OCI-LY7 (cell line): ENCODE data around the gene TMEM219. TPM values are rescaled to one million over a fixed set of nuclear protein-coding genes. Genes with fewer than 3 reads are reported as not detected.

Source experiments
- BruUV-seq: library from RNA; stranded (reverse); fragments of 400-500 nt; replicated peaks from 2 replicates; lab custom pipeline; 2021; lab: Mats Ljungman, UMichigan
- CTCF ChIA-PET: fragments of 300-600 bp; sonication (Branson Sonifier 250); formaldehyde crosslinking; loops from one replicate; lab custom pipeline; 2022; ENCODE audit warnings: antibody characterized with exemption; ENCODE audit not compliant: unreplicated experiment; lab: Charles Lee
- POLR2A ChIA-PET: fragments of 300-600 bp; sonication (Branson Sonifier 250); formaldehyde crosslinking; loops from one replicate; lab custom pipeline; 2022; ENCODE audit warnings: antibody characterized with exemption; lab: Charles Lee
- DNase-seq: peaks from one replicate; pipeline ENCODE4 v3.0.0-alpha.2; 2015; ENCODE audit warnings: low spot score
- H2AFZ ChIP-seq: fragments of 200-600 bp; sonication (generic), shearing (Covaris generic); 2 replicates; pipeline ENCODE4 v1.6.1; 2014; ENCODE audit warnings: mild to moderate bottlenecking, antibody characterized with exemption, low read length, moderate library complexity
- H3K27ac ChIP-seq: fragments of 200-600 bp; sonication (generic); 2 replicates; pipeline ENCODE4 v1.5.1; 2014; ENCODE audit warnings: mixed run types, low read depth, mild to moderate bottlenecking, moderate library complexity, low read length, inconsistent platforms; ENCODE audit not compliant: poor library complexity, severe bottlenecking
- H3K36me3 ChIP-seq: fragments of 200-600 bp; sonication (generic); 2 replicates; pipeline ENCODE4 v1.6.1; 2014; ENCODE audit warnings: mild to moderate bottlenecking, antibody characterized with exemption, low read length, moderate library complexity, mixed read lengths; ENCODE audit not compliant: insufficient read depth
- H3K4me1 ChIP-seq: fragments of 200-600 bp; sonication (generic); 2 replicates; pipeline ENCODE4 v1.5.1; 2014; ENCODE audit warnings: mild to moderate bottlenecking, low read length; ENCODE audit not compliant: insufficient read depth, poor library complexity, severe bottlenecking
- H3K4me2 ChIP-seq: fragments of 200-600 bp; sonication (generic); 2 replicates; pipeline ENCODE4 v1.6.1; 2014; ENCODE audit warnings: mild to moderate bottlenecking, low read length
- H3K4me3 ChIP-seq: fragments of 200-600 bp; sonication (generic); 2 replicates; pipeline ENCODE4 v1.5.1; 2014; ENCODE audit warnings: mild to moderate bottlenecking, low read depth, low read length; ENCODE audit not compliant: poor library complexity, severe bottlenecking
- H3K79me2 ChIP-seq: fragments of 200-600 bp; sonication (generic); 2 replicates; pipeline ENCODE4 v1.6.1; 2016; ENCODE audit warnings: low read depth, mild to moderate bottlenecking, low read length, moderate library complexity, mixed read lengths; ENCODE audit not compliant: insufficient read depth
- H3K9me2 ChIP-seq: fragments of 200-600 bp; sonication (generic); 2 replicates; pipeline ENCODE4 v1.6.1; 2016; ENCODE audit warnings: mild to moderate bottlenecking, low read length, mixed read lengths; ENCODE audit not compliant: insufficient read depth
- H3K9me3 ChIP-seq: fragments of 200-600 bp; sonication (generic); 2 replicates; pipeline ENCODE4 v1.6.1; 2014; ENCODE audit warnings: mild to moderate bottlenecking, mixed run types, low read length, mixed read lengths
- H4K20me1 ChIP-seq: fragments of 200-600 bp; sonication (generic); 2 replicates; pipeline ENCODE4 v1.6.1; 2014; ENCODE audit warnings: mild to moderate bottlenecking, antibody characterized with exemption, low read length, moderate library complexity, mixed read lengths; ENCODE audit not compliant: insufficient read depth
- CTCF ChIP-seq: fragments of 200-600 bp; sonication (generic); conservative IDR thresholded peaks from 2 replicates; pipeline ENCODE4 v1.5.1; 2014; ENCODE audit warnings: mild to moderate bottlenecking, antibody characterized with exemption, low read length, moderate library complexity, mixed read lengths
- EZH2phosphoT487 ChIP-seq: fragments of 200-600 bp; sonication (generic); IDR thresholded peaks from 2 replicates; pipeline ENCODE4 v1.6.1; 2018; ENCODE audit warnings: low read depth, borderline replicate concordance, mild to moderate bottlenecking, mixed run types, antibody characterized with exemption, low read length, moderate library complexity, mixed read lengths
- intact Hi-C: fragments of 100-400 bp; cut with micrococcal nuclease; formaldehyde crosslinking; loops from one replicate; pipeline ENCODE4 v1.10.0; 2022; ENCODE audit not compliant: unreplicated experiment
- total RNA-seq, 2 experiments: library from RNA; depleted of rRNA in 1 of 2; stranded (reverse); fragments of >200 nt in 1 of 2; shearing (Covaris generic) in 1 of 2; gene quantifications; 2 replicates each; pipeline ENCODE4 v1.2.3, GENCODE V29; 2014 to 2022

The TMEM219 gene
- total RNA-seq, 2 experiments from 2014 or later = 82.9 to 94.1 TPM

DNA sequence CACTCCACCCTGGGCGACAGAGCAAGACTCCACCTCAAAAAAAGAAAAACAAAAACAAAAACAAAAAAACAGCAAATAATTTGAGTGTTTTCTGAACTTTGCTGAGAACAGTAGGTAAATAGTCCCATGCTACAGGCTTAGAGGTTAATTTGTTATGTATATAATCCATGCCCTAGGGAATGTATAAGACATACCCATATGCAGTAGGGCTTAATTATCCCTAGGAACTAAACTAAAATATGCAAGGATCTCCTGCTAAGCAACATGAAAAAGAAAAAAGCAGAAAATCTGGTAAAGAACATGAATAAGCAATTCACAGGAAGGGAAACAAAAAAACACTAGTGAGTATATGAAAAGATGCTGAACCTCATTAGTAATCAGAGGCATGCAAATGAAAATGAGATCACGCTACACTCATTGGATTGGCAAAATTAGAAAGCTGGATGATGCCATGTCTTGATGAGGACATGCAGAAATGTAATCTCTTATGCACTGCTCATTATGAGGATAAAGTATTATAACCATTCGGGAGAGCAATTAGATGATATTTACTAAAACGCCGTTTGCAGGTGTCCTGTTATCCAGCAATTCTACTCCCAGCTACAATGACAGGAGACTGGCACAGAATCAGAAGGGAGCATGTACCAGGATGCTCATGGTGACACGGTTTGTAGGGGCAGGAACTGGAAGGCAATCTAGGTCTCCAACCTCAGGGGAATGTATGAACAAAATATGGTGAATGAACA lies 41.4 kb upstream of the TMEM219 start:
- Histone ChIP-seq H2AFZ (no peak overlapping the region), H3K4me3 (no peak overlapping the region), H3K4me2 (no peak overlapping the region), H3K27ac (no peak overlapping the region), H3K79me2 (peaks cover 12% of the 10 kb centered on the region; the same call in 1 of the 2 replicates), H3K36me3 (peaks cover 49% of the 10 kb centered on the region; the same call in 1 of the 2 replicates), H3K9me2 (no peaks in the 10 kb centered on the region), H4K20me1 (peaks cover 13% of the 10 kb centered on the region; the same call in 1 of the 2 replicates), H3K4me1 (peaks cover 10% of the 10 kb centered on the region), H3K9me3 (no peaks in the 10 kb centered on the region)
- CTCF ChIA-PET = no interaction called here
- POLR2A ChIA-PET = interaction anchor here (0.9 kb wide), 1 partner anchor 41 kb away, joined by 3 read pairs; no protein-coding TSS in a partner anchor
- TF ChIP-seq CTCF = no peak
- TF ChIP-seq EZH2phosphoT487 = no peak
- intact Hi-C loops = no loop called here
- no TSS peak for BruUV-seq
- DNase-seq = no peak

DNA sequence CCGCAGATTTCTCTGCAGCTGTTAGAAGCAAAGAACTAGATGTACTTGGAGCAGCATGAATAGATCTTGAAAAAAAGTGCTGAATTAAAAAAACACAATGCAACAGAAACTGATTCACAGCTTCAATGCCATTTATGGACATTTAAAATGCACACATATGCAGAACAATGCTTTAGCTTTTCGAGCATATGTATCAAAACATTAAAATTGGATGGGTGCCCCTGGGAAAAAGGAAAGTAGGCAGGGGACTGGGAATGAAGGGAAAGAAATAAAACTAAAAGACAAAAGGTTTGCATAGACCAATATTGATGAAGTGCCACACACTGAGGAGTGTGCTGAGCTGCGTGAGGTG lies 40.9 kb upstream of the TMEM219 start:
- CTCF ChIA-PET = no interaction called here
- H3K9me3 ChIP-seq = no peaks in the 10 kb centered on the region
- intact Hi-C loops = no loop called here
- no peaks in the 10 kb centered on the region for H3K9me2 ChIP-seq
- POLR2A ChIA-PET = interaction anchor here (0.9 kb wide), 1 partner anchor 40 kb away, joined by 3 read pairs; no protein-coding TSS in a partner anchor
- H3K4me3 ChIP-seq = no peak overlapping the region
- peaks cover 49% of the 10 kb centered on the region; the same call in 1 of the 2 replicates for H3K36me3 ChIP-seq
- DNase-seq = no peak
- peaks cover 15% of the 10 kb centered on the region; the same call in 1 of the 2 replicates for H3K79me2 ChIP-seq
- no peak overlapping the region for H3K4me2 ChIP-seq
- H4K20me1 ChIP-seq = peaks cover 13% of the 10 kb centered on the region; the same call in 1 of the 2 replicates
- no peak for TF ChIP-seq EZH2phosphoT487
- no peak for TF ChIP-seq CTCF
- H3K4me1 ChIP-seq = peaks cover 10% of the 10 kb centered on the region
- H3K27ac ChIP-seq = no peak overlapping the region
- no peak overlapping the region for H2AFZ ChIP-seq
- BruUV-seq = no TSS peak

- intact Hi-C loops = no loop called here
- POLR2A ChIA-PET = interaction anchor here (0.5 to 1.6 kb wide), 3 partner anchors 9 to 242 kb away, joined by 3 to 5 read pairs (median 5); no protein-coding TSS in a partner anchor
Measured at GRCh38 chr16:29922326-29922725, 39.6 kb upstream of the TMEM219 start.

More at GRCh38 chr16:29922326-29922725, 39.6 kb upstream of the TMEM219 start:
- no peak overlapping the region for H3K4me2 ChIP-seq
- H3K9me2 ChIP-seq = no peaks in the 10 kb centered on the region
- H3K9me3 ChIP-seq = no peaks in the 10 kb centered on the region
- H4K20me1 ChIP-seq = peaks cover 13% of the 10 kb centered on the region; the same call in 1 of the 2 replicates
- H3K36me3 ChIP-seq = peaks cover 47% of the 10 kb centered on the region; the same call in 1 of the 2 replicates
- TF ChIP-seq EZH2phosphoT487 (no peak), CTCF (no peak)
- peaks cover 15% of the 10 kb centered on the region; the same call in 1 of the 2 replicates for H3K79me2 ChIP-seq
- no peak overlapping the region for H2AFZ ChIP-seq
- peaks cover 21% of the 10 kb centered on the region for H3K4me1 ChIP-seq
- DNase-seq = no peak
- no peak overlapping the region for H3K27ac ChIP-seq
- no TSS peak for BruUV-seq
- no peak overlapping the region for H3K4me3 ChIP-seq
- CTCF ChIA-PET = no interaction called here
